MCF 10A (cell line): ENCODE results near the gene TMCC1. TPM values are rescaled to one million over a fixed set of nuclear protein-coding genes. Genes with fewer than 3 reads are reported as not detected.

ENCODE experiments used
- BruUV-seq: library from RNA; stranded (reverse); fragments of 400-500 nt; replicated peaks from 2 replicates; lab custom pipeline; 2021; lab: Mats Ljungman, UMichigan
- CTCF ChIA-PET: fragments of 300-600 bp; sonication (Branson Sonifier 250); formaldehyde crosslinking; extraction: SDS; loops from one replicate; lab custom pipeline; 2021; ENCODE audit warnings: antibody characterized with exemption, inconsistent platforms; lab: Yijun Ruan, JAX
- POLR2A ChIA-PET: fragments of 300-600, 350-650 bp; sonication (Branson Sonifier 250); formaldehyde crosslinking; extraction: SDS; loops from one replicate; lab custom pipeline; 2020; ENCODE audit warnings: antibody characterized with exemption, inconsistent platforms; lab: Yijun Ruan, JAX
- DNase-seq: peaks from one replicate; pipeline ENCODE4 v3.0.0-alpha.2; 2018; ENCODE audit not compliant: unreplicated experiment
- H3K27ac Mint-ChIP-seq: one replicate; pipeline ENCODE4 v1.8.0; 2022; ENCODE audit warnings: mild to moderate bottlenecking, low read depth, mixed read lengths; ENCODE audit not compliant: unreplicated experiment
- H3K27me3 Mint-ChIP-seq: one replicate; pipeline ENCODE4 v1.8.0; 2022; ENCODE audit warnings: mixed read lengths; ENCODE audit not compliant: insufficient read depth, unreplicated experiment
- H3K36me3 Mint-ChIP-seq: one replicate; pipeline ENCODE4 v1.8.0; 2022; ENCODE audit warnings: mild to moderate bottlenecking, moderate library complexity, mixed read lengths; ENCODE audit not compliant: insufficient read depth, unreplicated experiment
- H3K4me1 Mint-ChIP-seq: one replicate; pipeline ENCODE4 v1.8.0; 2022; ENCODE audit warnings: mixed read lengths; ENCODE audit not compliant: insufficient read depth, unreplicated experiment
- H3K4me3 Mint-ChIP-seq: one replicate; pipeline ENCODE4 v1.8.0; 2022; ENCODE audit warnings: mild to moderate bottlenecking, moderate library complexity, mixed read lengths; ENCODE audit not compliant: unreplicated experiment
- H3K9me3 Mint-ChIP-seq: one replicate; pipeline ENCODE4 v1.8.0; 2022; ENCODE audit warnings: mixed read lengths; ENCODE audit not compliant: unreplicated experiment
- intact Hi-C: fragments of 100-400 bp; cut with micrococcal nuclease; formaldehyde crosslinking; loops from 2 replicates; pipeline ENCODE4 v1.14.1; 2022
- total RNA-seq: library from RNA; stranded (reverse); gene quantifications from 2 replicates; pipeline ENCODE4 v1.2.3, GENCODE V29; 2022
- TF ChIP-seq, protein P1 (sequence below): fragments of 200-600 bp; IDR thresholded peaks from one replicate; pipeline ENCODE4 v1.8.0; 2022; ENCODE audit warnings: antibody characterized with exemption, mild to moderate bottlenecking; ENCODE audit not compliant: unreplicated experiment

The TMCC1 gene
- total RNA-seq, 1 experiment from 2014 or later = 31.2 TPM

DNA sequence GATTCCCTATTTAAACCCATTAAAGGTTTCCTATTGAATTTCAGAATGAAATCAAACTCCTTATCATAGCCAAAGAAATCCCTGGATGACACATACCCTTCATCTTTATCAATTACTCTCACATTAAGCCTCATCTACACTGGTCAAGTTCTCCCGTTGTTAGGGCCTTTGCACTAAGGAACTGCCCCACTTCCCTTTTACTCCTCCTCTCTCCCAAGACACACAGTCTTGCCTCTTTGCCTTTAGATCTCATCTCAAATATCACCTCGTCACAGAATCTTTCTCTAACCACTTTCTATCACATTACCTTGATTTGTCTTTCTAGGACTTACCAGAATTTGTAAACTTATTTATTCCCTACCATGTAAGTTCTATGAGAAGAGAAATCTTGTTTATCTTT is 117.6 kb downstream of the TMCC1 start:
- intact Hi-C loops = no loop called here
- no peak overlapping the region for H3K27ac Mint-ChIP-seq
- BruUV-seq = no TSS peak
- no peaks in the 10 kb centered on the region for H3K9me3 Mint-ChIP-seq
- no peaks in the 10 kb centered on the region for H3K27me3 Mint-ChIP-seq
- CTCF ChIA-PET = no interaction called here
- no peaks in the 10 kb centered on the region for H3K36me3 Mint-ChIP-seq
- no peak overlapping the region for H3K4me3 Mint-ChIP-seq
- DNase-seq = no peak
- H3K4me1 Mint-ChIP-seq = peaks cover 11% of the 10 kb centered on the region
- TF ChIP-seq, protein P1, sequence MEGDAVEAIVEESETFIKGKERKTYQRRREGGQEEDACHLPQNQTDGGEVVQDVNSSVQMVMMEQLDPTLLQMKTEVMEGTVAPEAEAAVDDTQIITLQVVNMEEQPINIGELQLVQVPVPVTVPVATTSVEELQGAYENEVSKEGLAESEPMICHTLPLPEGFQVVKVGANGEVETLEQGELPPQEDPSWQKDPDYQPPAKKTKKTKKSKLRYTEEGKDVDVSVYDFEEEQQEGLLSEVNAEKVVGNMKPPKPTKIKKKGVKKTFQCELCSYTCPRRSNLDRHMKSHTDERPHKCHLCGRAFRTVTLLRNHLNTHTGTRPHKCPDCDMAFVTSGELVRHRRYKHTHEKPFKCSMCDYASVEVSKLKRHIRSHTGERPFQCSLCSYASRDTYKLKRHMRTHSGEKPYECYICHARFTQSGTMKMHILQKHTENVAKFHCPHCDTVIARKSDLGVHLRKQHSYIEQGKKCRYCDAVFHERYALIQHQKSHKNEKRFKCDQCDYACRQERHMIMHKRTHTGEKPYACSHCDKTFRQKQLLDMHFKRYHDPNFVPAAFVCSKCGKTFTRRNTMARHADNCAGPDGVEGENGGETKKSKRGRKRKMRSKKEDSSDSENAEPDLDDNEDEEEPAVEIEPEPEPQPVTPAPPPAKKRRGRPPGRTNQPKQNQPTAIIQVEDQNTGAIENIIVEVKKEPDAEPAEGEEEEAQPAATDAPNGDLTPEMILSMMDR = no peak
- POLR2A ChIA-PET = no interaction called here

DNA sequence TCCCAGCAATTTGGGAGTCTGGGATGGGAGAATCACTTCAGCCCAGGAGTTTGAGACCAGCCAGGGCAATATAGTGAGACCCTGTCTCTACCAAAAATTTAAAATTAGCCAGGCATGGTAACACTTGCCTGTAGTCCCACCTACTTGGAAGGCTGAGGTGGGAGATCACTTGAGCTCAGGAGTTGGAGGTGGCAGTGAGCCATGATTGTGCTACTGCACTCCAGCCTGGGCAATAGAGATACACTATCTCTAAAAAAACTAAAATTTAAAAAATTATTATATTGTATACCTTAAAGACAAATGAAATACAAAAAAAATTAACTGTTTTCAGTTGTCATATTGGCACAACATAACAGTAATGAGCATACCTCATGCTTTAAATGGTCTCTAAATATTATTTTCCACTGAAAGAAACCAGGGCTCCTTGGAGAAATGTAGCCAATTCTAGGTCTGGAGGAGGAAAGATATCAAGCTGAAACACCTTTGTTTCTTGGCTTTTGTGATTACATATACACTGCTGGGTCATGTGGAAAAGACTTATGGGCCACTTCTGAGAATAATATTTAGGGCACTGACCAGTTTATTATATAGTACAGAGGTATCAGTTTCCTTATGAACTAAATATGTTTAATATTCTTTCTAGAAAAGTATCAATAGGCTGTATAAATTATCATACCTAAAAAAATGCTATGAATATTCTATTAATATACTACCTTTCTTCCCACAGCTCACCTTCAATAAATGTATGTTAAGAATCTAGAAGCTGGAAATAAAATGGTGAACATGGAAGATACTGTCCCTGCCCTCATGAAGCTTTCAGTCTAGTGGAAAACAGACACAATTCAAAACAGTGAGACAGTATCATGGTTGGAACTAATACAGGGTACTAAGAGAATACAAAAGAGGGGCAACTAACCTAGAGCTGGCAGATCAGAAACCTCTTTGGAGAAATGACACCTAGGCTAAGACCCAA is 119.5 kb downstream of the TMCC1 start:
- Mint-ChIP-seq H3K4me1 (peaks cover 11% of the 10 kb centered on the region), H3K36me3 (peaks cover 14% of the 10 kb centered on the region), H3K27ac (no peak overlapping the region), H3K4me3 (no peak overlapping the region), H3K9me3 (no peaks in the 10 kb centered on the region), H3K27me3 (no peaks in the 10 kb centered on the region)
- TF ChIP-seq, protein P1 = no peak
- POLR2A ChIA-PET = interaction anchor here (0.5 to 1.1 kb wide), 3 partner anchors 12 to 83 kb away, joined by 3 to 4 read pairs (median 3); no protein-coding TSS in a partner anchor
- CTCF ChIA-PET = interaction anchor here (0.5 to 0.9 kb wide), 3 partner anchors 8 to 24 kb away, joined by 3 read pairs; no protein-coding TSS in a partner anchor
- intact Hi-C loops = no loop called here
- DNase-seq = no peak
- BruUV-seq = no TSS peak

DNA sequence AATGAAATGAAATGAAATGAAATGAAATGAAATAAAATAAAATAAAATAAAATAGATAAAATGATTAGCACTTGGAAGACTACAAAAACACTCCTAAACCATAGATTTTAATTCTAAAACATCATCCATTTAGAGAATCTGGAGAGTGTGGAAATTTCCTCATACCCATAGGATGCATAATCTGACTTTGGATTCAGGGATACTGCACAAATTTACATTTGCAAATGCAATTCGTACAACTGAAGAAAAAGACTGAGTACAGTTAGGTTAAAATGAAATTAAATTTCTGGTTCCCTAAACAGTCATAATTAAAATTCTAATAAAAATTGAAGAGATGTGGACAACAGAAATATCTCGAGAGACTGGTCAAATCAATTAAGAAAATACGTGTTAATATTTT is 122.9 kb downstream of the TMCC1 start:
- H3K27ac Mint-ChIP-seq = no peak overlapping the region
- CTCF ChIA-PET = interaction anchor here (0.7 to 0.9 kb wide), 2 partner anchors 117 to 368 kb away, joined by 3 to 4 read pairs; no protein-coding TSS in a partner anchor
- peaks cover 11% of the 10 kb centered on the region for H3K4me1 Mint-ChIP-seq
- no peaks in the 10 kb centered on the region for H3K27me3 Mint-ChIP-seq
- TF ChIP-seq, protein P1 = no peak
- POLR2A ChIA-PET = interaction anchor here (1.0 kb wide), 1 partner anchor 23 kb away, joined by 3 read pairs; no protein-coding TSS in a partner anchor
- BruUV-seq = no TSS peak
- intact Hi-C loops = no loop called here
- DNase-seq = no peak
- H3K4me3 Mint-ChIP-seq = no peak overlapping the region
- no peaks in the 10 kb centered on the region for H3K9me3 Mint-ChIP-seq
- H3K36me3 Mint-ChIP-seq = peaks cover 14% of the 10 kb centered on the region

DNA sequence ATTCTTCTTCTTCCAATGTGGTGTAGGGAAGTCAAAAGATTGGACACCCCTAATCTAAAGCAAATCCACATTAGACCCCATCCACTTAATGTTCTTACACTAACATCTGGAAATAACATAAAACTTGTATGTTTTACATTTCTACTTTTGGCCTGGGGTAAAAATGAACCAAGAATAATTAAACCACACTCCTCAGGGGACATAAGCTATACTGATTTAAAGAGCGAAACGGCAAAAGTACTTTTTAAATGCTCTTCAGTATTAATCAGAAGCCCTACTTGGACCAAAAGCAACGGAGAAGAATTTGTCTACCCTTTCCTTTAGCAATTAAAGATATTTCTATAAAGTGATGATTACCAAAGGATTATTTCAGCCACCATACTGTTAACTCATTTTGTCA is 123.9 kb downstream of the TMCC1 start:
- H3K9me3 Mint-ChIP-seq = no peaks in the 10 kb centered on the region
- H3K4me3 Mint-ChIP-seq = no peak overlapping the region
- no peak for DNase-seq
- BruUV-seq = no TSS peak
- H3K27ac Mint-ChIP-seq = no peak overlapping the region
- H3K36me3 Mint-ChIP-seq = peaks cover 14% of the 10 kb centered on the region
- intact Hi-C loops = no loop called here
- H3K27me3 Mint-ChIP-seq = no peaks in the 10 kb centered on the region
- H3K4me1 Mint-ChIP-seq = peaks cover 11% of the 10 kb centered on the region
- ChIA-PET POLR2A (interaction anchor here (1.0 kb wide), 1 partner anchor 24 kb away, joined by 3 read pairs; no protein-coding TSS in a partner anchor), CTCF (interaction anchor here (0.9 kb wide), 1 partner anchor 116 kb away, joined by 4 read pairs; no protein-coding TSS in a partner anchor)
- TF ChIP-seq, protein P1 = no peak
